H1 (cell line): ENCODE results near the gene ATP1A1.

Experiments used
- CREB1 ChIP-seq: IDR thresholded peaks from 2 replicates; pipeline ENCODE4 v1.6.1; 2012; ENCODE audit warnings: inconsistent platforms
- CTCF ChIP-seq, 3 experiments: IDR thresholded peaks; 1 replicate in 2 of 3; 2 replicates in 1 of 3; pipeline versions ENCODE4 v1.5.1 to v1.6.1; 2011; ENCODE audit warnings: low read length in 3 of 3, mild to moderate bottlenecking in 3 of 3, inconsistent platforms in 2 of 3, low read depth in 1 of 3, moderate library complexity in 1 of 3; ENCODE audit not compliant: insufficient read depth in 1 of 3; ENCODE audit errors: control extremely low read depth in 1 of 3
- EP300 ChIP-seq, 2 experiments: IDR thresholded peaks; 1 replicate in 1 of 2; 2 replicates in 1 of 2; pipeline ENCODE4 v1.6.1; 2011 to 2012; ENCODE audit warnings: low read depth in 2 of 2, low read length in 2 of 2, mild to moderate bottlenecking in 2 of 2, borderline replicate concordance in 1 of 2, inconsistent platforms in 1 of 2, moderate library complexity in 1 of 2
- EZH2 ChIP-seq: fragments of 200-600 bp; sonication (generic); IDR thresholded peaks from 2 replicates; pipeline ENCODE4 v1.7.1; 2012; ENCODE audit warnings: low read depth, mild to moderate bottlenecking, moderate library complexity, low read length, inconsistent platforms; ENCODE audit not compliant: severe bottlenecking
- PHF8 ChIP-seq: fragments of 200-600 bp; sonication (generic); conservative IDR thresholded peaks from 2 replicates; pipeline ENCODE4 v1.7.1; 2012; ENCODE audit warnings: low read depth, mild to moderate bottlenecking, inconsistent platforms, low read length, moderate library complexity
- POLR2A ChIP-seq, 2 experiments: IDR thresholded peaks; 1 replicate in 1 of 2; 2 replicates in 1 of 2; pipeline ENCODE4 v1.6.1; 2011; ENCODE audit warnings: low read depth in 2 of 2, low read length in 2 of 2, mild to moderate bottlenecking in 2 of 2; ENCODE audit errors: control extremely low read depth in 1 of 2
- POLR2AphosphoS5 ChIP-seq: IDR thresholded peaks from 2 replicates; pipeline ENCODE4 v1.6.1; 2011; ENCODE audit warnings: low read depth, low read length
- RAD21 ChIP-seq, 2 experiments: IDR thresholded peaks in 1 of 2; conservative IDR thresholded peaks in 1 of 2; 2 replicates each; pipeline ENCODE4 v1.6.1; 2011; ENCODE audit warnings: low read depth in 2 of 2, low read length in 2 of 2, improper control_type of control experiment in 1 of 2, inconsistent platforms in 1 of 2, mild to moderate bottlenecking in 1 of 2, moderate library complexity in 1 of 2
- SIRT6 ChIP-seq: IDR thresholded peaks from one replicate; pipeline ENCODE4 v1.7.1; 2012; ENCODE audit warnings: low read length, inconsistent platforms
- SIX5 ChIP-seq: IDR thresholded peaks from 2 replicates; pipeline ENCODE4 v1.6.1; 2011; ENCODE audit warnings: mild to moderate bottlenecking, low read depth, low read length
- TEAD4 ChIP-seq: IDR thresholded peaks from 2 replicates; pipeline ENCODE4 v1.6.1; 2012; ENCODE audit warnings: low read depth, low read length, inconsistent platforms, mixed read lengths
- YY1 ChIP-seq: IDR thresholded peaks from 2 replicates; pipeline ENCODE4 v1.6.1; 2011; ENCODE audit warnings: low read depth, mild to moderate bottlenecking, low read length

DNA sequence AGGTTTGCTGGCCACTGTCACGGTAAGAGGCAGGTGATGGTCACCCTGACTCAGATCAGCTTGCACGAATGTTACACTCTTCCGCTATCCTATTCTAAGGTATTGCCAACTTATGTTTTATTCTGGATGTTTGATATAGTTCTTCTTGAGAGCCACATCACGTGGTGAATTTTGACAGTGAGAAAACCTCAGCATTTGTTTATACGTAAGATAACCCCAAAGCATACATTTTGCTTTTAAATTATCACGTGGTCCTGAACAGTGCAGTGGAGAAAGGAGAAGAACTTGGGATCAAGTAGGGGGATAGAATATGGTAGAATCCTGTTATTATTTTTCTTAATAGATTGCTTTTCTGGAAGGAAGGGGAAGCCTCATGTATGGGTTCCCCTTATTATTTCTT is 16.6 kb downstream of the ATP1A1 start:
- TF ChIP-seq CTCF (IDR thresholded peaks at IDR 0.05; ENCODE audit: control extremely low read depth in 1 of 3, insufficient read depth in 1 of 3, low read depth in 1 of 3, low read length in 3 of 3), result no peak
- no peak for TF ChIP-seq YY1
- TF ChIP-seq POLR2AphosphoS5, result no peak
- no peak for TF ChIP-seq RAD21 (IDR thresholded peaks at IDR 0.05 in 1 of 2, conservative IDR thresholded peaks at IDR 0.05 in 1 of 2; ENCODE audit: low read depth in 2 of 2, low read length in 2 of 2)
- TF ChIP-seq POLR2A (IDR thresholded peaks at IDR 0.05; ENCODE audit: control extremely low read depth in 1 of 2, low read depth in 2 of 2, low read length in 2 of 2), result no peak
- TF ChIP-seq TEAD4, result no peak
- TF ChIP-seq CREB1, result no peak
- no peak for TF ChIP-seq EP300 (IDR thresholded peaks at IDR 0.05; ENCODE audit: borderline replicate concordance in 1 of 2, low read depth in 2 of 2, low read length in 2 of 2)
- no peak for TF ChIP-seq SIX5
- no peak for TF ChIP-seq SIRT6
- no peak for TF ChIP-seq PHF8
- no peak for TF ChIP-seq EZH2
